Measurements from ENCODE around the gene ZNF710.

DNA sequence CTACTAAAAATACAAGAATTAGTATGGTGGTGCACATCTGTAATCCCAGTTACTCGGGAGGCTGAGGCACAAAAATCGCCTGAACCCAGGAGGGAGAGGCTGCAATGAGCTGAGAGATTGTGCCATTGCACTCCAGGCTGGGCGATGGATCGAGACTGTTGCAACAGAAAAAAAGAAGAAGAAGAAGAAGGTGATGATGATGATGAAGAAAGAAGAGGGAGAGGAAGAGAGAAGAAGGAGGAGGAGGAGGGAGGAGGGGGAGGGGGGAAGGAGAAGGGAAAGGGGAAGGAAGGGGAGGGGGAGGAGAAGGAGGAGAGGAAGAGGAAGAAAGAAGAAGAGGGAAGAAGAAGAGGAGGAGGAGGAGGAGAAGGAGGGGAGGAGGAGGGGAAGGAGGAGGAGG, 33.2 kb upstream of the ZNF710 start:
- TF ChIP-seq, protein P1, sequence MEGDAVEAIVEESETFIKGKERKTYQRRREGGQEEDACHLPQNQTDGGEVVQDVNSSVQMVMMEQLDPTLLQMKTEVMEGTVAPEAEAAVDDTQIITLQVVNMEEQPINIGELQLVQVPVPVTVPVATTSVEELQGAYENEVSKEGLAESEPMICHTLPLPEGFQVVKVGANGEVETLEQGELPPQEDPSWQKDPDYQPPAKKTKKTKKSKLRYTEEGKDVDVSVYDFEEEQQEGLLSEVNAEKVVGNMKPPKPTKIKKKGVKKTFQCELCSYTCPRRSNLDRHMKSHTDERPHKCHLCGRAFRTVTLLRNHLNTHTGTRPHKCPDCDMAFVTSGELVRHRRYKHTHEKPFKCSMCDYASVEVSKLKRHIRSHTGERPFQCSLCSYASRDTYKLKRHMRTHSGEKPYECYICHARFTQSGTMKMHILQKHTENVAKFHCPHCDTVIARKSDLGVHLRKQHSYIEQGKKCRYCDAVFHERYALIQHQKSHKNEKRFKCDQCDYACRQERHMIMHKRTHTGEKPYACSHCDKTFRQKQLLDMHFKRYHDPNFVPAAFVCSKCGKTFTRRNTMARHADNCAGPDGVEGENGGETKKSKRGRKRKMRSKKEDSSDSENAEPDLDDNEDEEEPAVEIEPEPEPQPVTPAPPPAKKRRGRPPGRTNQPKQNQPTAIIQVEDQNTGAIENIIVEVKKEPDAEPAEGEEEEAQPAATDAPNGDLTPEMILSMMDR (IDR thresholded peaks at IDR 0.05) = no peak
- TF ChIP-seq POLR2A (IDR thresholded peaks at IDR 0.05) = no peak

All from testis (tissue), 2 donors.